Measurements from ENCODE around the gene AGPAT3.

DNA sequence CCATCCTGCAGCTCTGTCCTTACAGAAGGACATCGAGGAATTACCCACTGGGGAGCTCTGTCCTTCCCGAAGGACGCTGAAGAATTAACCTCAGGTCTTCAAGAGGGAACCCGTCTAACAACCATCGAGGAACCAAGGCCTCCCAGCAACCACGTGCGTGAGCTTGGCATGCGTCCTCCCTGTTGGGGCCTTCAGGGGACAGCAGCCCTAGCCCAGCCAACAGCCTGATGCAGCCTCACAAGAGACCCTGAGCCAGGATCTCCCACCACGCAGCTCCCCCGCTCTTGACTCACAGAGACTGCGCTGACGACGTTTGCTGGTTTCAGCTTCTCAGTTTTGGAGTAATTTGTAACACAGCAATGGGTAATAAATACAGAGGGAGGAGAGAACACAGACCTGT is 19.6 kb upstream of the AGPAT3 start:
- TF ChIP-seq EZH2phosphoT487 (IDR thresholded peaks at IDR 0.05; ENCODE audit: low read depth, severe bottlenecking, unreplicated experiment) (no peak), EZH2 (IDR thresholded peaks at IDR 0.05; ENCODE audit: borderline replicate concordance) (no peak)

Measured in hepatocyte (in vitro differentiated cells).